Activated CD8-positive, alpha-beta T cell treated with anti-CD3 and anti-CD28 coated beads for 36 hours (primary cell): Measurements from ENCODE around the gene MGAT4C. TPM values are rescaled to one million over a fixed set of nuclear protein-coding genes. Genes with fewer than 3 reads are reported as not detected.

ENCODE experiments used
- ATAC-seq: fragments of 200-7000 bp; cut with Tn5 transposase; one replicate; pipeline ENCODE4 v1.10.0; 2021; ENCODE audit warnings: mild to moderate bottlenecking, moderate library complexity
- CTCF ChIA-PET: fragments of 350-600 bp; sonication (Branson Sonifier 250); formaldehyde crosslinking; loops from one replicate; lab custom pipeline; 2021; ENCODE audit warnings: antibody characterized with exemption; lab: Charles Lee
- POLR2A ChIA-PET: fragments of 350-600 bp; sonication (Branson Sonifier 250); formaldehyde crosslinking; loops from one replicate; lab custom pipeline; 2021; ENCODE audit warnings: antibody characterized with exemption; lab: Charles Lee
- DNase-seq: peaks from one replicate; pipeline ENCODE4 v3.0.0-alpha.2; 2020
- H3K27ac Mint-ChIP-seq: one replicate; pipeline ENCODE4 v1.8.0; 2021; ENCODE audit warnings: mild to moderate bottlenecking, mixed read lengths
- H3K27me3 Mint-ChIP-seq: one replicate; pipeline ENCODE4 v1.8.0; 2021; ENCODE audit warnings: mixed read lengths
- H3K36me3 Mint-ChIP-seq: one replicate; pipeline ENCODE4 v1.8.0; 2021; ENCODE audit warnings: low read depth, mixed read lengths
- H3K4me1 Mint-ChIP-seq: one replicate; pipeline ENCODE4 v1.8.0; 2021; ENCODE audit warnings: low read depth, mixed read lengths
- H3K4me3 Mint-ChIP-seq: one replicate; pipeline ENCODE4 v1.8.0; 2021; ENCODE audit warnings: mild to moderate bottlenecking, moderate library complexity, mixed read lengths
- H3K9me3 Mint-ChIP-seq: one replicate; pipeline ENCODE4 v1.8.0; 2021; ENCODE audit warnings: mixed read lengths
- intact Hi-C: fragments of 100-400 bp; cut with micrococcal nuclease; formaldehyde crosslinking; loops from one replicate; pipeline ENCODE4 v1.10.0; 2022
- total RNA-seq, 2 experiments: library from RNA; stranded (reverse); gene quantifications; one replicate each; pipeline ENCODE4 v1.2.3, GENCODE V29; 2021
- TF ChIP-seq, protein P1 (sequence below): fragments of 200-600 bp; IDR thresholded peaks from one replicate; pipeline ENCODE4 v1.8.0; 2022; ENCODE audit warnings: antibody characterized with exemption, mild to moderate bottlenecking

Gene MGAT4C
- total RNA-seq, 2 experiments from 2014 or later: not detected

DNA sequence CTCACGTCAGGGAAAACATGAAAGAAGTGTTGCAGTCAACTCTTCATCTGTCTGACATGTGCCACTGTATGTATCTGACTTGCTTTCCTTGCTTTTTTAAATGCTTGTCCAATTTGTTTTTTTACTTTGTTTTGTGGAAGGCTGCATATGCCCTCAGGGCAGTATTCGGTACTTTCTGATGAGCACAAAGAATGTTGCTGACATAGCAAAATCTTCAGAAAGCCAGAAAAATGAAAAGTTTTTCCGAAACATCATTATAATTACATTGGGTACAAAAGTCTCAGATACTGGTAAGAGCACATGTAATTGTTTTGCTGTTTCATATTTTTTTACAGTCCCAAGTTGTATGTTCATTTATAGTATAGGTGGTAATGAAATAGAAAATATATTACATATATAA lies 237.8 kb downstream of the MGAT4C start:
- CTCF ChIA-PET: no interaction called here
- H3K27ac Mint-ChIP-seq: no peak overlapping the region
- H3K27me3 Mint-ChIP-seq: no peaks in the 10 kb centered on the region
- POLR2A ChIA-PET: no interaction called here
- no peaks in the 10 kb centered on the region for H3K9me3 Mint-ChIP-seq
- ATAC-seq: no peak
- H3K36me3 Mint-ChIP-seq: no peaks in the 10 kb centered on the region
- intact Hi-C loops: no loop called here
- H3K4me3 Mint-ChIP-seq: no peak overlapping the region
- TF ChIP-seq, protein P1, sequence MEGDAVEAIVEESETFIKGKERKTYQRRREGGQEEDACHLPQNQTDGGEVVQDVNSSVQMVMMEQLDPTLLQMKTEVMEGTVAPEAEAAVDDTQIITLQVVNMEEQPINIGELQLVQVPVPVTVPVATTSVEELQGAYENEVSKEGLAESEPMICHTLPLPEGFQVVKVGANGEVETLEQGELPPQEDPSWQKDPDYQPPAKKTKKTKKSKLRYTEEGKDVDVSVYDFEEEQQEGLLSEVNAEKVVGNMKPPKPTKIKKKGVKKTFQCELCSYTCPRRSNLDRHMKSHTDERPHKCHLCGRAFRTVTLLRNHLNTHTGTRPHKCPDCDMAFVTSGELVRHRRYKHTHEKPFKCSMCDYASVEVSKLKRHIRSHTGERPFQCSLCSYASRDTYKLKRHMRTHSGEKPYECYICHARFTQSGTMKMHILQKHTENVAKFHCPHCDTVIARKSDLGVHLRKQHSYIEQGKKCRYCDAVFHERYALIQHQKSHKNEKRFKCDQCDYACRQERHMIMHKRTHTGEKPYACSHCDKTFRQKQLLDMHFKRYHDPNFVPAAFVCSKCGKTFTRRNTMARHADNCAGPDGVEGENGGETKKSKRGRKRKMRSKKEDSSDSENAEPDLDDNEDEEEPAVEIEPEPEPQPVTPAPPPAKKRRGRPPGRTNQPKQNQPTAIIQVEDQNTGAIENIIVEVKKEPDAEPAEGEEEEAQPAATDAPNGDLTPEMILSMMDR: no peak
- no peaks in the 10 kb centered on the region for H3K4me1 Mint-ChIP-seq
- no peak for DNase-seq

DNA sequence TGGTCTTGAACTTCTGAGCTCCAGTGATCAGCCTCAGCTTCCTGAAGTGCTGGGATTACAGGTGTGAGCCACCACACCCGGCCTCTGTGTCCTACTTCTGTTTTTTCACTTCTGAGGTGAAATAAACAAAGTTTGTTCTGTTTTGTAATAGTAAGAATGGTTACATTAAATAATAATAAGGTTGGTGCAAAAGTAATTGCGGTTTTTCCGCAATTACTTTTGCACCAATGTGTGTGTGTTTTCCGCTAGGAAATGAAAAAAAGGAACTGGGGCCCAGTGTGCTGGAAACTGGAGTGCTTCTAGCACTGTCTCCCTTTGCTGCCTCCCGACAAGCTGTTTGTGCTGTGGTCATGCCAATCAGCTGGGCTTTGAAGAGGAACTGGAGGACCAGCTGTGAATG lies 241.2 kb downstream of the MGAT4C start:
- intact Hi-C loops: no loop called here
- H3K4me1 Mint-ChIP-seq: no peaks in the 10 kb centered on the region
- CTCF ChIA-PET: no interaction called here
- TF ChIP-seq, protein P1: no peak
- no peaks in the 10 kb centered on the region for H3K27me3 Mint-ChIP-seq
- H3K9me3 Mint-ChIP-seq: no peaks in the 10 kb centered on the region
- H3K36me3 Mint-ChIP-seq: no peaks in the 10 kb centered on the region
- DNase-seq: no peak
- H3K27ac Mint-ChIP-seq: no peak overlapping the region
- POLR2A ChIA-PET: no interaction called here
- no peak overlapping the region for H3K4me3 Mint-ChIP-seq
- ATAC-seq: no peak

DNA sequence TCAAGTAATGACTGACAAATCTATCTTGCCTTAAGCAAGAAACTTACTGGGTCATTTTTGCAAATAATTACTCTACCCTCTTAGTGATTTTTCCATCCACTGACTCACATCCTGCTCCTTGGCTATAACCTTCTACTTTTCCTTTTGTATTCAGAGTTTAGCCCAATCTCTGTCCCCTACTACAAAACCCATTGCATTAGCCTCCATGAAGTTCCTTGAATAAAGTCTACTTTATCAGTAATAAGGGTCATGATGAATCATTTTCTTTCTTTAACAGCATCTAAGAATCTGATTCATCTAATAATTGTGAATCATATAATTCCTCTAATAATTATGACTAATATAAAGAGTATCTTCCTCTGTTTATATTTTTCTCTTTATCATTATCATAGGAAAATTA lies 249.5 kb downstream of the MGAT4C start:
- TF ChIP-seq, protein P1: no peak
- Mint-ChIP-seq H3K4me1 (no peaks in the 10 kb centered on the region), H3K27ac (no peak overlapping the region), H3K9me3 (peaks cover 4% of the 10 kb centered on the region), H3K4me3 (no peak overlapping the region), H3K36me3 (no peaks in the 10 kb centered on the region), H3K27me3 (no peaks in the 10 kb centered on the region)
- DNase-seq: no peak
- ChIA-PET POLR2A (no interaction called here), CTCF (no interaction called here)
- intact Hi-C loops: no loop called here
- ATAC-seq: no peak

DNA sequence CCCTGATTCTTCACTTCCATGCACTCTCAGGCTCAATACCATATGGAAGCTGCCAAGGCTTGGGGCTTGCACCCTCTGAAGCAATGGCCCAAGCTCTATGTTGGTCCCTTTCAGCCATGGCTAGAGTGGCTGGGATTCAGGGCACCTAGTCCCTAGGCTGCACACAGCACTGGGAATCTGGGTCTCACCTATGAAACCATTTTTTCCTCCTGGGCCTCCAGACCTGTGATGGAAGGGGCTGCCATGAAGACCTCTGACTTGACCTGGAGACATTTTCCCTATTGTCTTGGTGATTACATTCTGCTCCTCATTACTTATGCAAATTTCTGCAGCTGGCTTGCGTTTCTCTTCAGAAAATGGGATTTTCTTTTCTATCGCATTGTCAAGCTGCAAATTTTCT lies 258.1 kb downstream of the MGAT4C start:
- no peak for ATAC-seq
- peaks cover 17% of the 10 kb centered on the region for H3K9me3 Mint-ChIP-seq
- POLR2A ChIA-PET: no interaction called here

DNA sequence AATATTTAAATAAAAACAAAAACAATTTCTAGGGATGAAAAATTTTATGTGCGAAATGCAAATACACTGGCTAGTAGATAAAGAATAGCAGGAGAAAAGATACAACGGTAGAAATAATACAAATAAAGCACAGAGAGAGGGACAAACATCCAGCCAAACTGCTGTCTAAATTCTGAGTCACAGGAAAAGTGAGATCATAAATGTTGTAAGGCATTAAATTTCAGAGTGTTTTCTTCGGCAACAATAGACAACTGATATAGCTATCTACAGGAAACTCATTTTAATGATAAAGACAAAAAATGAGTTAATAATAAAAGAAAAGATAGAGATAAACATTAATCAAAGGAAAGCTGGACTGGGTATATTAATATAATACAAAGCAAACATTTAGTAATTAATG lies 259.9 kb downstream of the MGAT4C start:
- Mint-ChIP-seq H3K4me1 (no peaks in the 10 kb centered on the region), H3K9me3 (peaks cover 20% of the 10 kb centered on the region), H3K27me3 (no peaks in the 10 kb centered on the region), H3K36me3 (no peaks in the 10 kb centered on the region), H3K27ac (no peak overlapping the region), H3K4me3 (no peak overlapping the region)
- ATAC-seq (no peak), DNase-seq (no peak)
- intact Hi-C loops: no loop called here
- TF ChIP-seq, protein P1: no peak
- ChIA-PET CTCF (no interaction called here), POLR2A (no interaction called here)

More for the DNA sequence above, 258.1 kb downstream of the MGAT4C start:
- no peak for DNase-seq
- no peaks in the 10 kb centered on the region for H3K4me1 Mint-ChIP-seq
- TF ChIP-seq, protein P1: no peak
- no peaks in the 10 kb centered on the region for H3K27me3 Mint-ChIP-seq
- CTCF ChIA-PET: no interaction called here
- no peak overlapping the region for H3K27ac Mint-ChIP-seq
- H3K4me3 Mint-ChIP-seq: no peak overlapping the region
- intact Hi-C loops: no loop called here
- no peaks in the 10 kb centered on the region for H3K36me3 Mint-ChIP-seq
